ENCODE data around the gene NUDT3.
"Not testable (repeated sequence)": the region's sequence is repeated elsewhere in the genome, so short reads cannot be mapped to it uniquely, and the experiment has no call there.

NUDT3 gene

DNA sequence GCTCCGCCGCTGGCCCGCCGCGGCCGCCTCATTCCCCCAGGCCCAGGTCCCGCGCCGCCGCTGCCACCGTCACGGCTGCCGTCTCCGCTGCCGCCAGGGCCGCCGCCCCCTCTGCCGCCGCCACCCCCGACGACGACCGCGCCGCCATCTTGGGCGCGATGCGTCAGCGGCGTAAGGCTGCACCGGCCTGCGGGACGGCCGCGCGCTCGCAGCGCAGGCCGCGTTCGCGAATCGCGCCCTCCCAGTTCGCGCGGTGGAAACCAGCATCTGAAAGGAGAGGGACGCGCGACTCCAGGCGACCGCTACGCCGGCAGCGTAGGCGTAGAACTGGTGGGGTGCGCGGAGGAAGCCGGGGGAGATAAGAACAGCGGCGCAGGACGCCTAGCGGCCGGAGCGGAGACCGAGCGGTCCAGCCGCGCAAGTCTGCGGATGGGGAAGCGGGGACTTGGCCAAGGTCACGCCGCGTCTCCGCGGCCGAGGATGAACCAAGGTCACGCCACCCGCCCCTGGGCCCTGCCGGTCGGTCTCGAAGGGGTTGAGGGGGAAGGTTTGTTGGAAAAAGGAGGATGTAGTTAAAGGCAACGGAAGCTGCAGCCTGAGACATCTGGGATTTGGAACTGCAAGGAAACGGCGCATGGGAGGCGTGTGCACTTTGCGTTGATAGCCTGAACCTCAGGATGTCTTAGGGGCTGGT, at the start of gene NUDT3:
NUDT3 (minus strand) TSS at position 173 of the 694 bp plus-strand sequence. CDS start 307 bp downstream, outside the sequence.
- DNase-seq = peak; percentile 82

DNA sequence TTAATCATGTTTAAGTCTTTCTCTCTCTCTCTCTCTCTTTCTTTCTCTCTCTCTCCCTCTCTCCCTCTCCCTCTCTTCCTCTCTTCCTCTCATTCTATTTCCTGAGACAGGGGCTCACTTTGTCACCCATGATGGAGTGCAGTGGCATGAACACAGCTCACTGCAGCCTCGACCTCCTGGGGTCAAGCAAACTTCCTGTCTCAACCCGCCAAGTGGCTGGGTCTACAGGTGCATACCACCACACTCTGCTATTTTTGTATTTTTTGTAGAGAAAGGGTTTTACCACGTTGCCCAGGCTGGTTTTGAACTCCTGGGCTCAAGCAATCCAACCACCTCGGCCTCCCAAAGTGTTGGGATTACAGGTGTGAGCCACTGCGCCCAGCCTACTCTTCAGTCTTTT, 49.1 kb upstream of the NUDT3 start:
- no peak for DNase-seq

DNA sequence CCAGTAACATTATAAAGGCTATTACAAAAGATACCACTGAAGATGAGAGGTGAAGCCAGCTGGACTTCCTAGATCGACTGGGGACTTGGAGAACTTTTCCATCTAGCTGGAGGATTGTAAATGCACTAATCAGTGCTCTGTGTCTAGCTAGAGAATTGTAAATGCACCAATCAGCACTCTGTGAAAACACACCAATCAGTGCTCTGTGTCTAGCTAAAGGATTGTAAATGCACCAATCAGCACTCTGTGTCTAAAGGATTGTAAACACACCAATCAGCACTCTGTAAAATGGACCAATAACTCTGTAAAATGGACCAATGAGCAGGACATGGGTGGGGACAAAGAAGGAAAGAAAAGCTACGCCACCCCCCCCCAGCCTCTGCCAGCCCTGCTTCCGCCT, 47.0 kb upstream of the NUDT3 start:
- no peak for DNase-seq

DNA sequence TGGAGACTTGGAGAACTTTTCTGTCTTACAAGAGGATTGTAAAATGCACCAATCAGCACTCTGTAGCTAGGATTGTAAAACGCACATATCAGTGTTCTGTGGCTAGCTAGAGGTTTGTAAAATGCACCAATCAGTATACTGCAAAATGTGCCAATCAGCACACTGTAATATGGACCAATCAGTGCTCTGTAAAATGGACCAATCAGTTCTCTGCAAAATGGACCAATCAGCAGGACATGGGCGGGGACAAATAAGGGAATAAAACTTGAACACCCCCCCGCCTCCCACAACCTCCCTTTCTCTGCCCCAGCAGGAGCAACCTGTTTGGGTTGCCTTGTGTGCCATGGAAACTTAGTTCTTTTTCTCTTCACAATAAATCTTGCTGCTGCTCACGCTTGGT, 46.2 kb upstream of the NUDT3 start:
- no peak for DNase-seq

DNA sequence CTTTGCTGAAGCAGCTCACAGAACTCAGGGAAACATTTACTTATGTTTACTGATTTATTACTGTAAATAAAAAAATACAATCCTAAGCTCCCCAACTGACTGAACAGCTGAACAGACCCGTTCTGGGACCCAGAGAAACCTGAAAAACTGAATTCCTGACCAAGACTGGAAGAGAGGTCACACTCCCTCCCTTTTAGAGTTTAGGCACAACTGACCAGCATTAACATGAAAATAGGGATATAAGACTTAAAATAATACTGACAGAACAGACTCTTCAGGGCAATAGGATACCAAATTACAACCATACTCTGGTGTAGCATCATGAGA, 45.1 kb upstream of the NUDT3 start:
- DNase-seq = no peak

DNA sequence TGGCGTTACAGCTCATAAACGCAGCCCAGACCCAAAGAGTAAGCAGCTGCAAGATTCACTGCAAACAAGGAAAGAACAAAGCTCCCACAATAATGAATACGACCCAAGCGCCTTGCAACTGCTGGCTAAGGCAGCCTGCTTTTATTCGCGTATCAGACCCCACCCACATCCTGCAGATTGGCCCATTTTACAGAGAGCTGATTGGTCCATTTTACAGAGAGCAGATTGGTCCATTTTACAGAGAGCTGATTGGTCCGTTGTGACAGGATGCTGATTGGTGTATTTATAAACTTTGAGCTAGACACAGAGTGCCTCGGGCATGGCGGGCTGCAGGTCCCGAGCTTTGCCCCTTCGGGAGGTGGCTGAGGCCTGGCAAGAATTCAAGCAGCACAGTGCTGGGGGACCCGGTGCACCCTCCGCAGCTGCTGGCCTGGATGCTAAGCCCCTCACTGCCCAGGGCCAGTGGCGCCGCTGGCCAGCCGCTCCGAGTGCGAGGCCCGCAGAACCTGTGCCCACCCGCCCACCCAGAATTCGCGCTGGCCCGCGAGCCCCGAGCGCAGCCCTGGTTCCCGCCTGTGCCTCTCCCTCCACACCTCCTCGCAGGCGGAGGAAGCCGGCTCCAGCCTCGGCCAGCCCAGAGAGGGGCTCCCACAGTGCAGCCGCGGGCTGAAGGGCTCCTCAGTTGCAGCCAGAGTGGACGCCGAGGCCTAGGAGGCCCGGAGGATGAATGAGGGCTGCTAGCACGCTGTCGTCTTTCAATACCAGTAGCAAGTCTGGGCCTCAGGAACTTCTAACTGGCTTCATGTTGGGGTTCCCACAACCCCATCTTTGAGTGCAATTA, 44.6 kb upstream of the NUDT3 start:
- no peak for DNase-seq

DNA sequence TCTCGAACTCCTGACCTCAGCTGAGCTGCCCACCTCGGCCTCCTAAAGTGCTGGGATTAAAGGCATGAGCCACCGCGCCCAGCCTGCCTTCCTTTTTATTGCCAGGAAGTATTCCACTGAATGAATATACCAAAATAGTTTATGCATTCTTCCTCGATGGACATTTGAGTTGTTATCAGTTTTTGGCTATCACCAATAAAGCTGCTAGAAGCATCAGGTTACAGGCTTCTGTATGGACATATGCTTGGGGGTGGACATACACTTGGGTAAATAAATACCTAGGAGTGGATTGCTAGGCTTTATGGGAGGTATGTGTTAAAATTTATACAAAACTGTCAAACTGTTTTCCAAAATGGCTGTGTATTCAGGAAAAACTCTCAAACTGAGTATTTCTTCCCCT, 43.4 kb upstream of the NUDT3 start:
- no peak for DNase-seq

DNA sequence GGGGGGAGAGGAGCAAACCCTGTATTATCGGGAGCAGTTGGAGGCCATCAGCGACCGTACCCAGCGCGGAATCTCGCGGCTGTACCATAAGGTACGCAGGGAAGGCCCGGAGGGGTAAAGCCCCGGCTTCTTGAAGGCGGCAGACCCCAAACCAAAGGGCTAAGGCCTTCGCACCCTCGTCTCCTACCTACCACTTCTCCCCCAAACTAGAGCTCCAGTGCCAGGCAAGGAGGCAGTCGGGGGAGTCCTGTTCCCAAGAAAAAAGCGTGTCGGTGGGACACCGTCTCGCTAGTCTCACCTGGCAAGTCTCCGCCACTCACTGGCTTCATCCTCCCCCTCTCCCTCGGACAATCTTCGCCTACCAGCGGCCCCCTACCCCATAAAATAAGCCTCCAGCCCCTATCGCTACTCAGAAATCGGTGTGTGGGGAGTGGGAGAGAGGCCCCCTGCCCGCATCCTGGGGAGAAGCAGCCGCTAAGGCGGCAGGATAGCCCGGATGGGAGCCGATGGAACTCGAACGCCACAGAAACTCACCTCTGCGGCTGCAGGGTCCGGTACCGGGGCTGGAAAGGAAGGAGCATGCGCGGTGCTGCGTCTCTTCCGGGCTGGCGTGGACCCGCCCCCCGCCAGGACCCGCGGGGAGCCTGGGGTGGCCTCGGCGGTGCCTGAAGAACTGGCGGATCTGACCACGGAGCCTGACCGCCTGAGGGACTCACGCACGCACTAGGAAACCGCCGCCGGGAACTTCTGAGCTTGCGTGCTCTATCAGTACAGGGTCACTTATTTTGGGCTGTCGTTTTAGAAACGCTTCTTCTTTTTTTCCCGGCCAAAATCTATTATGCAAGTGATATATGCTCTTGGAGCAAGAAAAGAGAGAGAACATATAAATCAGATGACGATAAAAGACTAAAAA, 33.3 kb upstream of the NUDT3 start, which contains the start of gene RPS10:
RPS10 (minus strand) TSS at position 572 of the 913 bp plus-strand sequence. CDS start 848 bp downstream, outside the sequence.
- peak; percentile 84 for DNase-seq

DNA sequence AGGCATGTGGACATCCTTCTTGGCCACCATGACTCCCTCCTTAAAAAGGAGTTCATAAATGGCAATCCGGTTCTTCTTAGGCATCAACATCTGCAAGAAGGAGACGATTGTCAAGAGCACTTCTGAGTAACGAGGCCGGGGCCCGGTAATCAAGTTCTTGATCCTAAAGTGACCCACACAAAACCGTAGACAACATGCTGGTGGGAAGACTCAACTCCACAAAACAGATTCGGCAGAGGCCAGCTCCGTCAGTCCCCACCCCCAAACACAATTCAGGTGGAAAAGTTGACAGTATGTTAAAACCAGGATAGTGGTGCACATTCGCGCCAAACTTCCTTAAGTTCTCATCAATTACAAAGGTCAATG, 32.6 kb upstream of the NUDT3 start:
- no peak for DNase-seq

DNA sequence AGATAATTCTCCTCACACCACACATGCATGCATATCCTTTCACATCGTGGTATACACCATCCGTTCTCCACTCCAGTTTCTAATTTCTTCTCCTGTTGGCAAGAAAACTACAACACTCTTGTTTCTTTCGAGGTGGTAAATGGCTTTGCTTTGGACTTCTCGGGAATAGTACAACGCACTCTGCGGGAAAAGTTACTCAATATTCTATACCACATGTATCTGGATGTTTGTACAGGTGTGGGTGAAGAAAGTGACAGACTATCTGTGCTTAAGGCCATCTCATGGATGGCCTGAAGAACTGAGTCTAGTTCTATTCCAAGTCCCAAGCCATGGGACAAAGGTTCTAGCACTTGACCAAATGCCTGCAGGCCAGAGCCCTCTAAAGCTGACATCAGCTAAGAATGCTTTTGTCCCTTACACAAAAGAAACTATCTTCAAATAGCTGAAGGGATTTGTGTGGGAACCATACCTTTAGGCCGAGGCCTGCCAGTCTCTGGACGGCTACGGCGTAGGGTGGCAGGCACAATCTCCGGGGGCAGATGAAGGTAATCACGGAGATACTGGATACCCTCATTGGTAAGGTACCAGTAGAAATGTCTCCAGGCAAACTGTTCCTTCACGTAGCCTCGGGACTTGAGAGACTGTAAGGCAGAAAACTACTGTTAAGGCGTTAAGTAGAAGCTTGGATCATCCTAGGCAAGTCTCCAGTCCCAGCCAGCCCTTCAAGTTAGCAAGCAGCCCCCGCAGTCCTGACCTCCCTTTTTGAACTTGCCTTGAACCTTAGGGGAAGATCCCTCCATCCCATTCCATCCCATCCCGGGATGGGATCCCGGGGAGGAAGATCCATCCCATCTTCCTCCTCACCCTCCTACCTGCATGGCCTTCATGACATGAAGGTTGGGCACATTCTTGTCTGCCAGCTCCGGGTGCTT, 32.0 kb upstream of the NUDT3 start:
- DNase-seq = no peak

DNA sequence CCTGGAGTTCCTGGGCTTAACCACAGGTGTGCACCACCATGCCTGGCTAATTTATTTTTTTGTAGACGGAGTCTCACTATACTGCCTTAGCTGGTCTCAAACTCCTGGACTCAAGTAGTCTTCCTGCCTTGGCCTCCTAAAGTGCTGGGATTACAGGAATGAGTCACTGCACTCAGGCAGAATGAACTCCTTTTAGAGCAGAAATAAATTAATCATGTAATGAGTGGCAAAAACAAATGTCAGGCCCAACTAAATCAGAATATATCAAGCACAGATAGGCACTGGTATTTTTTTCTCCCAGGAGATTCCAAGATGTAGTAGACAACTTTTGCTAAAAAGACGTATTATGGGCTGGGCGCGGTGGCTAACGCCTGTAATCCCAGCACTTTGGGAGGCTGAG, 30.8 kb upstream of the NUDT3 start:
- no peak for DNase-seq

DNA sequence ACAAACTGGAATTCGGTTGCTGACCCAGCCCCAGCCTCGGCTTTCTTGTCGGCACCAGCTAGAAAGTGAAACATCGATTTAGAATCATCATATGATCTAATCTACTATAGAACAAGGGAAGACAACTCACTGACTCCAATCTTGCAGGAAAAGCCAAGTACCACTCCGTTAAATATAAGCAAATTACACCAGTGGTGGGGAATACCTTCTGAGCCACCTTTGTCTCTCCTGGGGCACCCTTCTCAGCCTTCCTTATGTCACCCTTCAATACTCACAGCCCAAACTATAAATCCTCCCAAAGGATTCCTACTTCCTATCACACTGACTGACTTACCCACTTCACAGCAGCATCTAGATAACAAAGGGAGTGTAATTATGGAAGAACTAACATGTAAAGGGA, 25.9 kb upstream of the NUDT3 start:
- DNase-seq = no peak

DNA sequence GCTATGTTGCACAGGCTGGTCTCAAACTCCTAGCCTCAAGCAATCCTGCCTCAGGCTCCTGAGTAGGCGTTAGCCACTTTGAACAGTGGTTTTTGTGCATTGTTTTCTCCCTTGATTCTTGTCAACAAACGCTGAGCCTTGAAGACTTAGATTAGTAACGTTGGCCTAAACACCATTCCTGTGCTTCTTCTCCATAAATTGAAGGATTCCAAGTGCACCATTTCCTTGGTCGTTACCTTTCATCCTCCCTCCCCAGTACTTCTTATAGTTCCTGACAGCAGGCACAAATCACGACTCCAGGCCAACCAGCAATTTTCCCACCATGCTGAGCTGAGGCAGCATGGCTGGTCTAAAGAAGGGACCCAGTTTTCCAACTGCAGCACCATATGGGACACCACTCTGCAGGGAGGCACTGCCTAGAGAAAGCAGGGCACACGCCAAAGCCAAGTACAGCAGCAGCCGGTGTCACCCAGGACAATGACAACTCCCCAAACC, 24.5 kb upstream of the NUDT3 start:
- DNase-seq = no peak

DNA sequence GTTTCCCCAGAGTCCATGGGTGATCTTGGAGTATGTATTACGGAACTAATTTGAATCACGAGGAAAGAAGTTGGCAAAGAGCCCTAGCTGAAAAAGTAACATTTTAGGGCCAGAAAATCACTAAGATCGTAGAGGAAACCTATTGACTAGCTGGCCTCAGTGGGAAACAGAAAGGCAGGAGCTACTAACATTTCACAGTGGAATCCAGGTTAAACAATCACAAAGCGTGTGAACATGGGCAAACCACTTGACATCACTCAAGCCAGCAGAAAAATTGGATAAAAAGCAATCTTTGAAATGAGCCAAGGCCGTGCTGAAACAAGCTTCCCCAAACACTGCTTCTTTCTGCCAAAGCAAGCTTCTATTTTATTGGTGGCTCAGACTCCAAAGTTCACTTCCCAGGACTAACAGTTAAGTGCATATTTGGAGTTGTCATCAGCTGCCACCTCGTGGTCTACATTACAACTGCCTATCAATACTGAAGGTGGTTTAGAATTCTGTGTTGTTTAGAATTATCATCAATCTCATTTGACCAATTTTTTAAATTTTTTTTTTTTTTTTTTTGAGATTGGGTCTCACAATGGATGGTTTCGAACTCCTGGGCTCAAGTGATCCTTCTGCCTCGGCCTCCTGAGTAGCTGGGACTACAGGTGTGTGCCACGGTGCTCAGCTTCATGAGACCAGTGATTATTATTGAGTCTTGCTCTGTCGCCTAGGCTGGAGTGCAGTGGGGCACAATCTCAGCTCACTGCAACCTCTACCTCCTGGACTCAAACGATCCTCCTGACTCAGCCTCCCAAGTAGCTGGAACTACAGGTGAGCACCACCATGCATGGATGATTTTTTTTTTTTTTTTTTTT, 22.8 kb upstream of the NUDT3 start:
- DNase-seq = peak; percentile 72

DNA sequence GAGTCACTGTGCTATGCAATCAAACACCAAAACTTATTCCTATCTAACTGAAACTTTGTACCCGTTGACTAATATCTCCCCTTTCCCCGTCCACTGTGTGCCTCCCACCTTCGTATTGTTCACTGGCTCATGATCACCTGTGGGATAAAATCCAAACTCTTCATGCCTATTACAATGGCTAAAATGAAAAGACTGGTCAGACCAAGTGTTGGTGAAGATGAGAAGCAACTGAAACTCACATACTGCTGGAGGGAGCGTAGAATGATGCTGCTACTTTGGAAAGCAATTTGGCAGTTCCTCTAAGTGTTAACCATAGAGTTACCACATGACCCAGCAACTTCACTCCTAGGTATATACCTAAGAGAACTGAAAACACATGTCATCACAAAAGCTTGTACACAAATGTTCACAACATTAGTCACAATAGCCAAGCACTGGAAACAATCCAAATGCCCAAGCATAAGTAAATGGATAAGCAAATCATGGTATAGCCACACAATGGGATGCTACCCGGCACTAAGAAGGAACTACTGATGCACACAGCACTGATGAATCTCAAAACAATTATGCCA, 20.3 kb upstream of the NUDT3 start:
- no peak for DNase-seq

DNA sequence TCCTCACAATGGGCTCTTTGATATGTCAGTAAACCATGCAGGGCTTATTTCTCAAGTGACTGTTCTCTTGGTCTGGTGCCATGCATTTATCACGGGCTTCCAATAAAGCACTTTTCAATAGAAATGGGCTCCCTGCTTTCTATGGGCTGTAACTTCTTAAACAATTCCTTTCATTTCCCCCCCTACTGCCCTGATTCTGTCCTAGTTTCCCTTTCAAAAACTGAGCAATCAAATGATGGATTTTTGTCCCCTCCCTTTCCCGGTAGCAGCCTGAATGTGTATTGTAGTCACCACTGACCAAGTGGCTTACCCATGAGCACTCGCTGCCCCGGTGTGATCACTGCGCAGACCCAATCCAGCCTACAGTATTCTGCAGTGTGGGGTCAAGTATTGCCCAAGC, 19.5 kb upstream of the NUDT3 start:
- no peak for DNase-seq

DNA sequence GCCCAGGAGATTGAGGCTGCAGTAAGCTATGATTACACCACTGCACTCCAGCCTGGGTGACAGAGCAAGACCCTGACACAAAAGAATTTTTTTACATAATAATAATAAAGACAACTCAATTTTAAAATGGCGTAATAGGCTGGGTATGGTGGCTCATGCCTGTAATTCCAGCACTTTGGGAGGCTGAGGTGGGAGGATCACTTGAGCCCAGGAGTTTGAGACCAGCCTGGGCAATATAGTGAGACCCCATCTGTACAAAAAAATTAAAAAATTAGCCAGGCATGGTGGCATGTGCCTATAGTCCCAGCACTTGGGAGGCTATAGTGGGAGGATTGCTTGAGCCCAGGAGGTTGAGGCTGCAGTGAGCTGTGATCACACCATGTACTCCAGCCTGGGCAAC, 15.4 kb upstream of the NUDT3 start:
- not testable (repeated sequence) for DNase-seq

DNA sequence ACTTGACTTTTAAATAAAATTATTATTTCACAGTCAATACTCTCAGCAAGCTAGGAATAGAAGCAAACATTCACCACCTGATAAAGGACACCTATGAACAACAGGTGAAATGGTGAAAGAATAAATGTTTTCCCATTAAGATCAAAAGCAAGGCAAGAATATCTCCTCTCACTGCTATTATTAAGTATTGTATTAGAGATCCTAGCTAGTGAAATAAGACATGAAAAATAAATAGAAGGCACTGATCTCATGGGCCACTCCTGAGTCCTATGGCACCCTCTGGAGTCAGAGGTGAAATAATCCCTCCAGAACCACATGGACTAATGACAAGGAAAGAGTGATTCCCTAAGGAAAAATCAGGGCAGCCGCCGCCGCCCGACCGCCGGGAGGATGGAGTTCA, 4.0 kb upstream of the NUDT3 start:
- DNase-seq = no peak

DNA sequence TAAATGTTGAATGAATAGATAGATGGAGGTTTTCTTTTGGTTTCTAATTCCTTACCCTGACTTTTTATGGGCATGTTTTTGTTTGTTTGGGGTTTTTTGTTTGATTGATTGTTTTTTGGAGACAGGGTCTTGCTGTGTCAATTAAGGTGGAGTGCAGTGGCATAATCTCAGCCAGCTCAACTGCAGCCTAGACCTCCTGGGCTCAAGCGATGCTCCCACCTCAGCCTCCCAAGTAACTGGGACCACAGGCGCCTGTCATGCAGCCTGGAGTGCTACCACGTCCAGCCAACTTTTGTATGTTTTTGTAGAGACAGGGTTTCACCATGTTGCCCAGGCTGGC, 1.5 kb upstream of the NUDT3 start:
- DNase-seq = no peak

DNA sequence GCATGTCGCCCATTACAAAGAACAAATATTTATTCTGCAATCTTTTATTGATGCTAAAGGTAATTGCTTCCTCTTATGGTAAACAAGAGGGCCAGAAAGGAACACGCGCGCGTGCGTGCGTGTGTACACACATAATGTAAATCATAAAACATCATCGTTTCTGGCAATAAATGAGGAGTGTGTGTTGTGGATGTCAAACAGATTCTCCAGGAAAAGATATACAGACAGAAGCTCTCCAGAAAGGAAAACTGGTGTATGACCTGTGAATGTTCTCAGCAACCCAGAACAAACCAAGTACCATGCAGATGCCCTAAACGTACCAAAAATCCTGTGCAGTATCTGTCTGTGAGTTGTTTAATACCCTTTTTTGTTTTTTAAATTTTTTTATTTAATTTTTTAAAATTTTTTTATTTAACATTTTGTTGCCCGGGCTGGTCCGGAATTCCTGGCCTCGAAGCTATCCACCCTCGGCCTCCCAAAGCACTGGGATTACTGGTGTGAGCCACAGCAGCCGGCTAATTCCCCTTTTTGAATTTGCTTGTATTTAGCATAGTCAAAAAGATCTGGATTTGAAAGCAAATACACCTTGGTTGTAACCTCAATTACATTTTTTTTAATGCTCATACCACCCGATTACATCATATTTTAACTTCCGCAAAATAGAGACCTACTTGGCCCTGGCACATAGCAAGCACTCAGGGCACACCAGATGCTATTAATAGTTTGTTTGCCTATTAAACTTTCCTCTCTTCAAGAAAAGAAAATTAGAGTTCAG, 909 bp upstream of the NUDT3 start:
- no peak for DNase-seq
